H1 (cell line): ENCODE results near the gene CLPTM1L. TPM values are rescaled to one million over a fixed set of nuclear protein-coding genes. Genes with fewer than 3 reads are reported as not detected.

Source experiments
- CTCF ChIA-PET: fragments of 300-600 bp; sonication (Branson Sonifier 250); formaldehyde crosslinking; loops from one replicate; lab custom pipeline; 2021; ENCODE audit not compliant: partially characterized antibody; lab: Charles Lee
- POLR2A ChIA-PET: fragments of 300-600 bp; sonication (Branson Sonifier 250); formaldehyde crosslinking; loops from one replicate; lab custom pipeline; 2021; ENCODE audit warnings: inconsistent platforms; ENCODE audit not compliant: partially characterized antibody; lab: Charles Lee
- DNase-seq, 2 experiments: peaks; one replicate each; pipeline versions ENCODE4 v3.0.0 to v3.0.0-alpha.2; 2010 to 2022; ENCODE audit warnings: low spot score in 2 of 2, low read depth in 1 of 2, mixed read lengths in 1 of 2
- FAIRE-seq: peaks from 2 replicates; lab custom pipeline; 2011; peaks lifted over from hg19 to GRCh38; lab: Jason Lieb, UNC
- H2AFZ ChIP-seq: 2 replicates; pipeline ENCODE4 v1.8.1; 2012; ENCODE audit warnings: low read length, inconsistent platforms
- H2AK5ac ChIP-seq: 2 replicates; pipeline ENCODE4 v1.6.1; 2013; ENCODE audit warnings: low read depth, low read length
- H2BK120ac ChIP-seq: replicated peaks from 2 replicates; pipeline ENCODE3; 2013; ENCODE audit warnings: low read depth, low read length, inconsistent platforms
- H2BK12ac ChIP-seq: 2 replicates; pipeline ENCODE4 v1.6.1; 2013; ENCODE audit warnings: low read depth, low read length
- H2BK15ac ChIP-seq: 2 replicates; pipeline ENCODE4 v1.6.1; 2013; ENCODE audit warnings: low read length
- H2BK20ac ChIP-seq: 2 replicates; pipeline ENCODE4 v1.6.1; 2013; ENCODE audit warnings: low read length
- H2BK5ac ChIP-seq: 2 replicates; pipeline ENCODE4 v1.6.1; 2013; ENCODE audit warnings: low read depth, low read length
- H3K14ac ChIP-seq: 2 replicates; pipeline ENCODE4 v1.6.1; 2013; ENCODE audit warnings: inconsistent platforms; ENCODE audit not compliant: insufficient read length
- H3K18ac ChIP-seq: 2 replicates; pipeline ENCODE4 v1.6.1; 2013; ENCODE audit warnings: low read length; ENCODE audit errors: extremely low read depth
- H3K23ac ChIP-seq: 2 replicates; pipeline ENCODE4 v1.6.1; 2013; ENCODE audit warnings: inconsistent platforms; ENCODE audit not compliant: insufficient read length
- H3K23me2 ChIP-seq: 2 replicates; pipeline ENCODE4 v1.6.1; 2013; ENCODE audit warnings: low read depth, low read length
- H3K27ac ChIP-seq: 2 replicates; pipeline ENCODE4 v1.6.1; 2011; ENCODE audit warnings: low read depth, low read length, inconsistent platforms
- H3K27me3 ChIP-seq, 4 experiments: replicated peaks in 1 of 4; 1 replicate in 1 of 4; 2 replicates in 3 of 4; pipeline versions ENCODE4 v1.6.1 to v1.8.1; 2011 to 2013; ENCODE audit warnings: low read length in 3 of 4, mild to moderate bottlenecking in 3 of 4, inconsistent platforms in 2 of 4, mixed read lengths in 2 of 4, moderate library complexity in 1 of 4; ENCODE audit not compliant: control insufficient read depth in 3 of 4, insufficient read depth in 3 of 4; ENCODE audit errors: extremely low read depth in 1 of 4
- H3K36me3 ChIP-seq, 4 experiments: 2 replicates each; pipeline versions ENCODE4 v1.6.1 to v1.8.1; 2011 to 2013; ENCODE audit warnings: mild to moderate bottlenecking in 4 of 4, low read length in 3 of 4, moderate library complexity in 2 of 4, control low read depth in 1 of 4, inconsistent platforms in 1 of 4; ENCODE audit not compliant: insufficient read depth in 4 of 4, control insufficient read depth in 2 of 4
- H3K4ac ChIP-seq: replicated peaks from 2 replicates; pipeline ENCODE3; 2013; ENCODE audit warnings: low read length, low read depth, mixed read lengths, inconsistent platforms; ENCODE audit not compliant: insufficient read length
- H3K4me1 ChIP-seq, 4 experiments: replicated peaks in 1 of 4; 1 replicate in 1 of 4; 2 replicates in 3 of 4; pipeline versions ENCODE4 v1.6.1 to v1.8.1; 2011 to 2013; ENCODE audit warnings: low read length in 3 of 4, inconsistent platforms in 2 of 4, mixed read lengths in 1 of 4; ENCODE audit not compliant: insufficient read depth in 4 of 4, control insufficient read depth in 3 of 4
- H3K4me2 ChIP-seq, 2 experiments: 2 replicates each; pipeline versions ENCODE4 v1.6.1 to v1.8.1; 2011 to 2013; ENCODE audit warnings: low read depth in 2 of 2, low read length in 2 of 2, control low read depth in 1 of 2, inconsistent platforms in 1 of 2, mild to moderate bottlenecking in 1 of 2; ENCODE audit not compliant: insufficient read depth in 1 of 2
- H3K4me3 ChIP-seq, 4 experiments: fragments of 200-600, 300-600 bp in 1 of 4; sonication (generic), shearing (Covaris generic), sonication (Bioruptor Twin) in 1 of 4; 2 replicates each; pipeline versions ENCODE4 v1.5.1 to v1.8.1; 2011 to 2016; ENCODE audit warnings: low read length in 4 of 4, low read depth in 3 of 4, control low read depth in 2 of 4, inconsistent platforms in 2 of 4, mild to moderate bottlenecking in 2 of 4, mixed read lengths in 1 of 4, moderate library complexity in 1 of 4; ENCODE audit not compliant: insufficient read depth in 2 of 4; ENCODE audit errors: extremely low read depth in 1 of 4
- H3K56ac ChIP-seq: replicated peaks from 2 replicates; pipeline ENCODE3; 2013; ENCODE audit warnings: low read depth, mild to moderate bottlenecking, mixed read lengths, low read length, inconsistent platforms; ENCODE audit not compliant: insufficient read length
- H3K79me1 ChIP-seq: 2 replicates; pipeline ENCODE4 v1.6.1; 2013; ENCODE audit warnings: low read depth, low read length, control low read depth
- H3K79me2 ChIP-seq, 2 experiments: 2 replicates each; pipeline versions ENCODE4 v1.6.1 to v1.8.1; 2012 to 2013; ENCODE audit warnings: low read length in 2 of 2, mild to moderate bottlenecking in 2 of 2, inconsistent platforms in 1 of 2; ENCODE audit not compliant: insufficient read depth in 2 of 2, control insufficient read depth in 1 of 2
- H3K9ac ChIP-seq, 4 experiments: replicated peaks in 1 of 4; 1 replicate in 1 of 4; 2 replicates in 3 of 4; pipeline versions ENCODE4 v1.6.1 to v1.8.1; 2011 to 2013; ENCODE audit warnings: low read depth in 3 of 4, low read length in 3 of 4, control low read depth in 2 of 4, mild to moderate bottlenecking in 2 of 4, moderate library complexity in 2 of 4, inconsistent platforms in 1 of 4; ENCODE audit errors: extremely low read depth in 1 of 4
- H3K9me3 ChIP-seq, 2 experiments: 2 replicates each; pipeline versions ENCODE4 v1.6.1 to v1.8.1; 2012 to 2013; ENCODE audit warnings: mild to moderate bottlenecking in 2 of 2, moderate library complexity in 2 of 2, control low read depth in 1 of 2, inconsistent platforms in 1 of 2, low read depth in 1 of 2, low read length in 1 of 2, mixed read lengths in 1 of 2; ENCODE audit not compliant: insufficient read depth in 2 of 2
- H4K20me1 ChIP-seq, 2 experiments: replicated peaks in 1 of 2; 2 replicates each; pipeline versions ENCODE3 to v1.8.1; 2011 to 2013; ENCODE audit warnings: inconsistent platforms in 2 of 2, low read length in 2 of 2, mild to moderate bottlenecking in 1 of 2; ENCODE audit not compliant: insufficient read depth in 2 of 2, control insufficient read depth in 1 of 2
- H4K5ac ChIP-seq: 2 replicates; pipeline ENCODE4 v1.6.1; 2013; ENCODE audit warnings: low read length, low read depth, mixed read lengths, inconsistent platforms; ENCODE audit not compliant: insufficient read length
- H4K8ac ChIP-seq: 2 replicates; pipeline ENCODE4 v1.8.0; 2013; ENCODE audit warnings: mild to moderate bottlenecking, moderate library complexity, low read length, inconsistent platforms; ENCODE audit not compliant: insufficient read depth; ENCODE audit errors: extremely low read depth
- H4K91ac ChIP-seq: replicated peaks from 2 replicates; pipeline ENCODE3; 2013; ENCODE audit warnings: low read length, mixed read lengths, inconsistent platforms; ENCODE audit not compliant: insufficient read length
- CEBPB ChIP-seq: IDR thresholded peaks from 2 replicates; pipeline ENCODE4 v1.6.1; 2012; ENCODE audit warnings: low read depth, low read length
- CREB1 ChIP-seq: IDR thresholded peaks from 2 replicates; pipeline ENCODE4 v1.6.1; 2012; ENCODE audit warnings: inconsistent platforms
- EGR1 ChIP-seq: IDR thresholded peaks from 2 replicates; pipeline ENCODE4 v1.6.1; 2011; ENCODE audit warnings: low read depth, low read length, borderline replicate concordance
- EP300 ChIP-seq, 2 experiments: IDR thresholded peaks; 1 replicate in 1 of 2; 2 replicates in 1 of 2; pipeline ENCODE4 v1.6.1; 2011 to 2012; ENCODE audit warnings: low read depth in 2 of 2, low read length in 2 of 2, mild to moderate bottlenecking in 2 of 2, borderline replicate concordance in 1 of 2, inconsistent platforms in 1 of 2, moderate library complexity in 1 of 2
- GABPA ChIP-seq: IDR thresholded peaks from 2 replicates; pipeline ENCODE4 v1.6.1; 2011; ENCODE audit warnings: mild to moderate bottlenecking, low read length, moderate library complexity, borderline replicate concordance; ENCODE audit not compliant: insufficient read depth
- KDM1A ChIP-seq: fragments of 200-600, 300-600 bp; sonication (generic); IDR thresholded peaks from 2 replicates; pipeline ENCODE4 v1.7.1; 2016; ENCODE audit warnings: mild to moderate bottlenecking, low read length, borderline replicate concordance
- KDM4A ChIP-seq: IDR thresholded peaks from one replicate; pipeline ENCODE4 v1.7.1; 2012; ENCODE audit warnings: low read depth, mild to moderate bottlenecking, moderate library complexity, low read length, inconsistent platforms; ENCODE audit not compliant: severe bottlenecking
- SIRT6 ChIP-seq: IDR thresholded peaks from one replicate; pipeline ENCODE4 v1.7.1; 2012; ENCODE audit warnings: low read length, inconsistent platforms
- YY1 ChIP-seq: IDR thresholded peaks from 2 replicates; pipeline ENCODE4 v1.6.1; 2011; ENCODE audit warnings: low read depth, mild to moderate bottlenecking, low read length
- WGBS, 2 experiments: shearing (Covaris generic) in 1 of 2; methylation state at CpG; one replicate each; pipeline versions ENCODE4 v1.1.6 to v1.1.7; 2013 to 2015; ENCODE audit warnings: low lambda C conversion rate in 2 of 2, mixed read lengths in 2 of 2, inconsistent platforms in 1 of 2, low coverage in 1 of 2, missing lambda C conversion rate in 1 of 2; ENCODE audit not compliant: insufficient replicate concordance in 2 of 2, insufficient coverage in 1 of 2, insufficient read length in 1 of 2; ENCODE audit errors: extremely low coverage in 1 of 2, missing lambda C conversion rate in 1 of 2; 5-methylcytosine and 5-hydroxymethylcytosine counted together
- polyA plus RNA-seq, 7 experiments: library from polyadenylated mRNA; depleted of rRNA in 3 of 7; stranded (reverse) in 5 of 7; unstranded in 2 of 7; fragments of >200 nt in 5 of 7; fragments of 200-250 nt in 2 of 7; gene quantifications; 1 replicate in 5 of 7; 2 replicates in 1 of 7; 4 replicates in 1 of 7; pipeline versions ENCODE4 v1.2.1 to v1.2.3, GENCODE V29; 2011 to 2013; ENCODE audit warnings: missing spikeins in 2 of 7, mixed read lengths in 2 of 7
- total RNA-seq: library from RNA; stranded (reverse); fragmentation: NEBNext Ultra II Directional; extraction: Animal tissue kit (Norgen Biotek cat#: 25700); gene quantifications from 2 replicates; pipeline ENCODE4 v1.2.1, GENCODE V29; 2021
- TF ChIP-seq, protein P1 (sequence below): IDR thresholded peaks from 2 replicates; pipeline ENCODE4 v1.6.1; 2011; ENCODE audit warnings: low read depth, mild to moderate bottlenecking, low read length; ENCODE audit not compliant: insufficient read depth

The CLPTM1L gene
- total and polyA plus RNA-seq, 2 of the 8 experiments (the other 6 are each of a cell fraction or from before 2014, with no cell fraction given): 102 to 119 TPM

- no peak overlapping the region for H3K56ac ChIP-seq
- H3K4me2 ChIP-seq: peak overlapping the region in 1 of 2 experiments; percentile 94; a peak in 1 of 4 replicates
- H4K8ac ChIP-seq: no peak overlapping the region
- no peak overlapping the region for H2BK12ac ChIP-seq
- H3K4me3 ChIP-seq: no peak overlapping the region
- no peak overlapping the region for H2AFZ ChIP-seq
- H4K5ac ChIP-seq: no peak overlapping the region
- TF ChIP-seq EP300 (IDR thresholded peaks at IDR 0.05; ENCODE audit: borderline replicate concordance in 1 of 2, low read depth in 2 of 2, low read length in 2 of 2): no peak
- no peak for TF ChIP-seq SIRT6
- no peak for TF ChIP-seq KDM1A
- no peak for TF ChIP-seq CEBPB
- TF ChIP-seq CREB1: no peak
- TF ChIP-seq GABPA: no peak
- no peak for TF ChIP-seq YY1
- no peak for TF ChIP-seq EGR1
- TF ChIP-seq, protein P1, sequence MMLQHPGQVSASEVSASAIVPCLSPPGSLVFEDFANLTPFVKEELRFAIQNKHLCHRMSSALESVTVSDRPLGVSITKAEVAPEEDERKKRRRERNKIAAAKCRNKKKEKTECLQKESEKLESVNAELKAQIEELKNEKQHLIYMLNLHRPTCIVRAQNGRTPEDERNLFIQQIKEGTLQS: no peak
- no peak for TF ChIP-seq KDM4A
- FAIRE-seq (no peak), DNase-seq (no peak)
- no peak overlapping the region for H2BK15ac ChIP-seq
- H3K4ac ChIP-seq: no peak overlapping the region
- peaks cover 0 to 12% (median 1%) of the 10 kb centered on the region in 4 experiments; a peak in 4 of 7 replicates for H3K4me1 ChIP-seq
- H3K18ac ChIP-seq: no peak overlapping the region
- H2BK120ac ChIP-seq: no peak overlapping the region
- ChIA-PET CTCF (interaction anchor here (0.6 to 1.0 kb wide), 2 partner anchors 37 to 257 kb away, joined by 3 to 4 read pairs; no protein-coding TSS in a partner anchor), POLR2A (interaction anchor here (0.6 to 1.8 kb wide), 2 partner anchors 39 to 49 kb away, joined by 3 to 4 read pairs; partner anchors contain the start of gene TERT)
- no peak overlapping the region for H2BK5ac ChIP-seq
- no peak overlapping the region for H2BK20ac ChIP-seq
- WGBS, 2 experiments: 95% methylated on average over 9 of the region's 9 CpGs; no CpG with 5 or more reads in 1 of the 2 experiments
- H4K20me1 ChIP-seq: peaks cover 5 to 17% of the 10 kb centered on the region in 2 experiments
- H3K79me1 ChIP-seq: peaks cover 4% of the 10 kb centered on the region; the same call in 1 of the 2 replicates
- H3K23me2 ChIP-seq: peaks cover 5% of the 10 kb centered on the region; the same call in 1 of the 2 replicates
- H3K9ac ChIP-seq: no peak overlapping the region
- H3K14ac ChIP-seq: no peak overlapping the region
- H3K9me3 ChIP-seq: no peaks in the 10 kb centered on the region
- H4K91ac ChIP-seq: no peak overlapping the region
- no peak overlapping the region for H3K27ac ChIP-seq
- H3K79me2 ChIP-seq: peaks cover 0 to 14% of the 10 kb centered on the region in 2 experiments; a peak in 2 of 4 replicates
- no peak overlapping the region for H2AK5ac ChIP-seq
- peaks cover 21 to 32% (median 22%) of the 10 kb centered on the region in 4 experiments; a peak in 7 of 8 replicates for H3K36me3 ChIP-seq
- no peak overlapping the region for H3K23ac ChIP-seq
- no peaks in the 10 kb centered on the region for H3K27me3 ChIP-seq
Measured at GRCh38 chr5:1343315-1343751, 1.6 kb downstream of the CLPTM1L start.
